K562 (cell line): ENCODE results near the gene DIAPH3. TPM values are rescaled to one million over a fixed set of nuclear protein-coding genes. Genes with fewer than 3 reads are reported as not detected.

Experiments used
- CHCHD3 ChIP-seq: fragments of 250-450 bp; sonication (Bioruptor Pico); IDR thresholded peaks from 2 replicates; pipeline ENCODE4 v2.1.2; 2022; ENCODE audit warnings: mild to moderate bottlenecking
- EGR1 ChIP-seq: fragments of 450-650 bp; conservative IDR thresholded peaks from 2 replicates; pipeline ENCODE4 v1.6.1; 2017; ENCODE audit warnings: mild to moderate bottlenecking
- HCFC1 ChIP-seq: IDR thresholded peaks from 2 replicates; pipeline ENCODE4 v1.6.1; 2012; ENCODE audit warnings: low read depth, low read length, improper control_type of control experiment
- NUFIP1 ChIP-seq: fragments of 450-650 bp; IDR thresholded peaks from 2 replicates; pipeline ENCODE4 v1.6.1; 2018; ENCODE audit not compliant: partially characterized antibody
- PYGO2 ChIP-seq: fragments of 450-650 bp; IDR thresholded peaks from 2 replicates; pipeline ENCODE4 v1.6.1; 2016; ENCODE audit warnings: mild to moderate bottlenecking, missing genetic modification characterization, moderate library complexity, missing compliant biosample characterization
- RREB1 ChIP-seq: fragments of 250-450 bp; sonication (Bioruptor Pico); IDR thresholded peaks from 2 replicates; pipeline ENCODE4 v1.4.0; 2020
- SNIP1 ChIP-seq: fragments of 450-650 bp; IDR thresholded peaks from 2 replicates; pipeline ENCODE4 v1.7.1; 2017; ENCODE audit warnings: low read depth, mild to moderate bottlenecking
- ZHX1 ChIP-seq: fragments of 150-350 bp; conservative IDR thresholded peaks from 2 replicates; pipeline ENCODE4 v1.6.1; 2014; ENCODE audit warnings: low read length
- ZNF318 ChIP-seq, 2 experiments: fragments of 450-650 bp; IDR thresholded peaks; 2 replicates each; pipeline ENCODE4 v1.6.1; 2016; ENCODE audit warnings: mild to moderate bottlenecking in 2 of 2, borderline replicate concordance in 1 of 2, low read depth in 1 of 2, moderate library complexity in 1 of 2
- polyA plus RNA-seq, 8 experiments: library from polyadenylated mRNA; depleted of rRNA in 4 of 8; stranded (reverse) in 5 of 8; unstranded in 3 of 8; fragments of >200 nt; fragmentation: Nextera tagmentation in 2 of 8; fragmentation: Illumina TruSeq in 1 of 8; extraction: Ambion mirVana in 2 of 8; extraction: Trizol in 1 of 8; gene quantifications; 2 replicates each; pipeline versions ENCODE4 v1.2.1 to v1.2.3, GENCODE V29; 2011 to 2014; ENCODE audit warnings: inconsistent platforms in 1 of 8, missing spikeins in 1 of 8
- total RNA-seq, 7 experiments: library from RNA; depleted of rRNA in 6 of 7; stranded (reverse); fragments of >200 nt in 6 of 7; fragmentation: Illumina TruSeq in 2 of 7; extraction: Trizol in 2 of 7; gene quantifications; 2 replicates each; pipeline versions ENCODE4 v1.2.1 to v1.2.3, GENCODE V29; 2011 to 2021; ENCODE audit warnings: low replicate concordance in 1 of 7

The DIAPH3 gene
- total and polyA plus RNA-seq, 9 of the 15 experiments (the other 6 are each of a cell fraction or from before 2014, with no cell fraction given): 9.0 to 18.7 (median 14.7) TPM

- no peak for TF ChIP-seq ZHX1
- no peak for TF ChIP-seq RREB1
- TF ChIP-seq SNIP1: no peak
- no peak for TF ChIP-seq PYGO2
- no peak for TF ChIP-seq EGR1
- no peak for TF ChIP-seq HCFC1
- no peak for TF ChIP-seq ZNF318 (IDR thresholded peaks at IDR 0.05; ENCODE audit: borderline replicate concordance in 1 of 2, low read depth in 1 of 2)
- no peak for TF ChIP-seq CHCHD3 (CRISPR knock-in tag)
- TF ChIP-seq NUFIP1: no peak
Observed at GRCh38 chr13:59865398-59865797, 298.3 kb downstream of the DIAPH3 start (continued).
